A673 (cell line): ENCODE measurements around the gene TRUB2. TPM values are rescaled to one million over a fixed set of nuclear protein-coding genes. Genes with fewer than 3 reads are reported as not detected.

ENCODE experiments used
- BruUV-seq: library from RNA; stranded (reverse); fragments of 400-500 nt; replicated peaks from 2 replicates; lab custom pipeline; 2021; lab: Mats Ljungman, UMichigan
- CTCF ChIA-PET: fragments of 300-600 bp; sonication (Branson Sonifier 250); formaldehyde crosslinking; loops from one replicate; lab custom pipeline; 2022; ENCODE audit warnings: antibody characterized with exemption; lab: Charles Lee
- POLR2A ChIA-PET: fragments of 300-600 bp; sonication (Branson Sonifier 250); formaldehyde crosslinking; loops from one replicate; lab custom pipeline; 2022; ENCODE audit warnings: antibody characterized with exemption; ENCODE audit not compliant: low non-redundant PET; lab: Charles Lee
- DNase-seq: peaks from one replicate; pipeline ENCODE4 v3.0.0-alpha.2; 2015; ENCODE audit warnings: low spot score
- H3K27ac ChIP-seq: fragments of 200-600 bp; sonication (generic); 2 replicates; pipeline ENCODE4 v1.5.1; 2016; ENCODE audit warnings: mixed run types, low read depth, mild to moderate bottlenecking, mixed read lengths, antibody characterized with exemption, low read length; ENCODE audit not compliant: poor library complexity, severe bottlenecking
- H3K27me3 ChIP-seq: fragments of 200-600 bp; sonication (generic); replicated peaks from 2 replicates; pipeline ENCODE4 v1.6.1; 2017; ENCODE audit warnings: mixed run types, low read depth, mild to moderate bottlenecking, mixed read lengths, antibody characterized with exemption, low read length; ENCODE audit not compliant: insufficient read depth, poor library complexity
- H3K36me3 ChIP-seq: fragments of 200-600 bp; sonication (generic); 2 replicates; pipeline ENCODE4 v1.6.1; 2016; ENCODE audit warnings: mixed run types, mild to moderate bottlenecking, mixed read lengths, antibody characterized with exemption, low read length; ENCODE audit not compliant: insufficient read depth, poor library complexity, severe bottlenecking
- H3K4me1 ChIP-seq: fragments of 200-600 bp; sonication (generic); 2 replicates; pipeline ENCODE4 v1.6.1; 2017; ENCODE audit warnings: mixed run types, mild to moderate bottlenecking, mixed read lengths, antibody characterized with exemption, low read length; ENCODE audit not compliant: insufficient read depth, poor library complexity, severe bottlenecking
- H3K4me3 ChIP-seq: fragments of 200-600 bp; sonication (generic); 2 replicates; pipeline ENCODE4 v1.5.1; 2016; ENCODE audit warnings: low read depth, mixed run types, mild to moderate bottlenecking, mixed read lengths, low read length; ENCODE audit not compliant: poor library complexity, severe bottlenecking
- H3K9me3 ChIP-seq: fragments of 200-600 bp; sonication (generic); 2 replicates; pipeline ENCODE4 v1.6.1; 2016; ENCODE audit warnings: mixed run types, low read depth, mild to moderate bottlenecking, mixed read lengths, antibody characterized with exemption, low read length; ENCODE audit not compliant: poor library complexity, severe bottlenecking
- EZH2 ChIP-seq: fragments of 200-600 bp; sonication (generic); IDR thresholded peaks from 2 replicates; pipeline ENCODE4 v1.6.1; 2017; ENCODE audit warnings: borderline replicate concordance, low read depth, mild to moderate bottlenecking, mixed read lengths, antibody characterized with exemption, low read length; ENCODE audit not compliant: poor library complexity, severe bottlenecking
- intact Hi-C: fragments of 100-400 bp; cut with micrococcal nuclease; formaldehyde crosslinking; loops from one replicate; pipeline ENCODE4 v1.10.0; 2022; ENCODE audit not compliant: unreplicated experiment
- total RNA-seq: library from RNA; stranded (reverse); gene quantifications from 2 replicates; pipeline ENCODE4 v1.2.3, GENCODE V29; 2021
- TF ChIP-seq, protein P1 (sequence below): fragments of 300-800, 200-600 bp; sonication (generic); conservative IDR thresholded peaks from 2 replicates; pipeline ENCODE4 v1.5.1; 2017; ENCODE audit warnings: low read depth, mild to moderate bottlenecking, antibody characterized with exemption, low read length, moderate library complexity, mixed read lengths

Gene TRUB2
- total RNA-seq, 1 experiment from 2014 or later, result 57.4 TPM

DNA sequence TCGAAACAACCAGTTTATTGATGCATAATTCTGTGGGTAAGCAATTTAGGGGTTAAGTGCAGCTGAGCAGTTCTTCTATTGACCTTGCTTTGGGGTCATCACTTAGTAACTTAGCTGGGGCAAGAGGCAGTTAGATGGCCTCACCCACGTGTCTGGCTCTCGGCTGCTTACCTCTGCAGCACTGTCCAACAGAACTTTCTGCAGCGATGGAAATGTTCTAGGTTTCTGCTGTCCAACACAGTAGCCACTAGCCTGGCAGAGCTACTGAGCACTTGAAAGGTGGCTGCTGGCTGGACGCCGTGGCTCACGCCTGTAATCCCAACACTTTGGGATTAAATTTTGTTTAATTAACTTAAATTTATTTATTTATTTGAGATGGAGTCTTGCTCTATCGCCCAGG is 35.8 kb upstream of the TRUB2 start:
- no TSS peak for BruUV-seq
- Histone ChIP-seq H3K9me3 (no peaks in the 10 kb centered on the region), H3K27me3 (no peaks in the 10 kb centered on the region), H3K4me1 (peaks cover 10% of the 10 kb centered on the region), H3K4me3 (no peak overlapping the region), H3K27ac (no peak overlapping the region), H3K36me3 (peaks cover 12% of the 10 kb centered on the region)
- ChIA-PET CTCF (no interaction called here), POLR2A (no interaction called here)
- DNase-seq, result no peak
- TF ChIP-seq EZH2, result no peak
- TF ChIP-seq, protein P1, sequence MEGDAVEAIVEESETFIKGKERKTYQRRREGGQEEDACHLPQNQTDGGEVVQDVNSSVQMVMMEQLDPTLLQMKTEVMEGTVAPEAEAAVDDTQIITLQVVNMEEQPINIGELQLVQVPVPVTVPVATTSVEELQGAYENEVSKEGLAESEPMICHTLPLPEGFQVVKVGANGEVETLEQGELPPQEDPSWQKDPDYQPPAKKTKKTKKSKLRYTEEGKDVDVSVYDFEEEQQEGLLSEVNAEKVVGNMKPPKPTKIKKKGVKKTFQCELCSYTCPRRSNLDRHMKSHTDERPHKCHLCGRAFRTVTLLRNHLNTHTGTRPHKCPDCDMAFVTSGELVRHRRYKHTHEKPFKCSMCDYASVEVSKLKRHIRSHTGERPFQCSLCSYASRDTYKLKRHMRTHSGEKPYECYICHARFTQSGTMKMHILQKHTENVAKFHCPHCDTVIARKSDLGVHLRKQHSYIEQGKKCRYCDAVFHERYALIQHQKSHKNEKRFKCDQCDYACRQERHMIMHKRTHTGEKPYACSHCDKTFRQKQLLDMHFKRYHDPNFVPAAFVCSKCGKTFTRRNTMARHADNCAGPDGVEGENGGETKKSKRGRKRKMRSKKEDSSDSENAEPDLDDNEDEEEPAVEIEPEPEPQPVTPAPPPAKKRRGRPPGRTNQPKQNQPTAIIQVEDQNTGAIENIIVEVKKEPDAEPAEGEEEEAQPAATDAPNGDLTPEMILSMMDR, result no peak
- intact Hi-C loops, result no loop called here

DNA sequence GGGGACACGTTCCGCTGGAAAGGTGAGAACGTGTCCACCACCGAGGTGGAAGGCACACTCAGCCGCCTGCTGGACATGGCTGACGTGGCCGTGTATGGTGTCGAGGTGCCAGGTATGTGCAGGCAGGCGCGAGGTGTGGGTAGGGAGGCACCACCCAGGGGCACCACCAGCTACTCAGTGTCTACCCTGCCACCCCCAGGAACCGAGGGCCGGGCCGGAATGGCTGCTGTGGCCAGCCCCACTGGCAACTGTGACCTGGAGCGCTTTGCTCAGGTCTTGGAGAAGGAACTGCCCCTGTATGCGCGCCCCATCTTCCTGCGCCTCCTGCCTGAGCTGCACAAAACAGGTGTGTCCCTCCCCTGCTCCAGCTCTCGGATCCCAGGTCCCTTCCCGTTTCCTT is 33.2 kb upstream of the TRUB2 start:
- BruUV-seq, result no TSS peak
- Histone ChIP-seq H3K27me3 (no peaks in the 10 kb centered on the region), H3K36me3 (peaks cover 12% of the 10 kb centered on the region), H3K27ac (no peak overlapping the region), H3K4me1 (no peaks in the 10 kb centered on the region), H3K9me3 (no peaks in the 10 kb centered on the region), H3K4me3 (no peak overlapping the region)
- DNase-seq, result no peak
- ChIA-PET CTCF (no interaction called here), POLR2A (no interaction called here)
- TF ChIP-seq, protein P1, result no peak
- TF ChIP-seq EZH2, result no peak
- intact Hi-C loops, result no loop called here

DNA sequence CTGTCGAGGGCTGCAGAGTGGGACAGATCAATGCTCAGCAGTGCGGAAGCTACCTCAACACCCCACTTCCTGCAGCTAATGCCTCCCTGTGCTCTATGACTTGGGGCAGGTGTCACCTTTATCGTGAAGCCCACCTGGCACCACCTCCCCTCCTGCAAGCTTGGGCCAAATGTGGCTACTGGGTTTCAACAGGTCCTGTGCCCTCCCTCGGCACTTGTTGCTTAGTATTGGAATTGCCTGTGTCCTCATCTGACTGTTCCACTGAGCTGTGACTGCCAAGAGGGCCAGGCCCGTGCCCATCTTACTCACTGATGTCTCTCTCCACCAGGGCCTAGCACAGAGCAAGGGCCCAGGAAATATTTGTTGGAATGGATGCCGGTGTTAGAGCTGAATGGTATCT is 27.5 kb upstream of the TRUB2 start:
- intact Hi-C loops, result no loop called here
- Histone ChIP-seq H3K4me1 (no peaks in the 10 kb centered on the region), H3K9me3 (no peaks in the 10 kb centered on the region), H3K4me3 (no peak overlapping the region), H3K27me3 (no peaks in the 10 kb centered on the region), H3K36me3 (peaks cover 39% of the 10 kb centered on the region), H3K27ac (no peak overlapping the region)
- no peak for DNase-seq
- ChIA-PET POLR2A (no interaction called here), CTCF (no interaction called here)
- BruUV-seq, result no TSS peak
- TF ChIP-seq, protein P1, result no peak
- no peak for TF ChIP-seq EZH2
